Fibroblast of mammary gland (primary cell): ENCODE results near the gene RXFP1.
A peak's percentile ranks its signal among the peaks of the same experiment; 100 is the strongest.

Experiments
- DNase-seq: peaks from one replicate; pipeline ENCODE4 v3.0.0-alpha.2; 2010; ENCODE audit warnings: low read depth
- H3K4me3 ChIP-seq: 2 replicates; pipeline ENCODE4 v1.5.1; 2011; ENCODE audit warnings: low read depth, mild to moderate bottlenecking, low read length, moderate library complexity; ENCODE audit not compliant: control insufficient read depth
- CTCF ChIP-seq: conservative IDR thresholded peaks from 2 replicates; pipeline ENCODE4 v1.5.1; 2011; ENCODE audit warnings: low read depth, low read length, inconsistent platforms; ENCODE audit not compliant: control insufficient read depth, insufficient read depth

RXFP1 gene

GRCh38 chr4:158566860-158567259 lies 45.2 kb downstream of the RXFP1 start:
- H3K4me3 ChIP-seq: no peak overlapping the region
- no peak for TF ChIP-seq CTCF

GRCh38 chr4:158571736-158572135 lies 50.1 kb downstream of the RXFP1 start:
- no peak overlapping the region for H3K4me3 ChIP-seq
- no peak for TF ChIP-seq CTCF
- no peak for DNase-seq

More at GRCh38 chr4:158566860-158567259, 45.2 kb downstream of the RXFP1 start:
- DNase-seq: no peak

GRCh38 chr4:158572608-158573007 lies 50.9 kb downstream of the RXFP1 start:
- DNase-seq: no peak
- no peak overlapping the region for H3K4me3 ChIP-seq
- no peak for TF ChIP-seq CTCF

- DNase-seq: peak; percentile 48
- TF ChIP-seq CTCF: peak; percentile 53
- no peak overlapping the region for H3K4me3 ChIP-seq
These were observed 56.8 kb downstream of the RXFP1 start for GRCh38 chr4:158578476-158578875.

- no peak for TF ChIP-seq CTCF
- no peak for DNase-seq
- no peak overlapping the region for H3K4me3 ChIP-seq
These were observed 58.4 kb downstream of the RXFP1 start for GRCh38 chr4:158580064-158580463.

- peak; percentile 67 for DNase-seq
- TF ChIP-seq CTCF: no peak
- H3K4me3 ChIP-seq: no peak overlapping the region
These were observed 59.5 kb downstream of the RXFP1 start for GRCh38 chr4:158581161-158581560.

GRCh38 chr4:158586881-158587280 lies 65.2 kb downstream of the RXFP1 start:
- no peak for TF ChIP-seq CTCF
- no peak for DNase-seq
- no peak overlapping the region for H3K4me3 ChIP-seq
